Lower leg skin (tissue), 3 donors: ENCODE results near the gene GPR27.

Experiments
- CTCF ChIP-seq, 3 donors: fragments of 450-650 bp; IDR thresholded peaks; one replicate each; pipeline ENCODE4 v1.5.1; 2016; ENCODE audit warnings: antibody characterized with exemption in 3 of 3, mild to moderate bottlenecking in 3 of 3, moderate library complexity in 2 of 3
- POLR2A ChIP-seq, 2 donors: fragments of 450-650 bp; IDR thresholded peaks; one replicate each; pipeline ENCODE4 v1.6.1; 2016 to 2017; ENCODE audit warnings: antibody characterized with exemption in 2 of 2, mild to moderate bottlenecking in 1 of 2, moderate library complexity in 1 of 2

- TF ChIP-seq CTCF (IDR thresholded peaks at IDR 0.05) (no peak), POLR2A (IDR thresholded peaks at IDR 0.05) (no peak)
Measured at GRCh38 chr3:71728632-71729342, 24.9 kb upstream of the GPR27 start.
